Heart right ventricle (tissue), 16 donors: ENCODE data around the gene EGLN1. TPM values are rescaled to one million over a fixed set of nuclear protein-coding genes. Genes with fewer than 3 reads are reported as not detected.

Source experiments
- ATAC-seq, 8 donors: fragments of 200-7000 bp; cut with Tn5 transposase; one replicate each; pipeline ENCODE4 v1.9.1; 2020; ENCODE audit warnings: mild to moderate bottlenecking in 8 of 8, moderate library complexity in 8 of 8, moderate number of reproducible peaks in 1 of 8
- DNase-seq, 2 donors: peaks; one replicate each; pipeline ENCODE4 v3.0.0-alpha.2; 2020
- H3K27ac ChIP-seq, 10 donors: fragments of 200-600 bp; sonication (generic) in 2 of 10; one replicate each; pipeline versions ENCODE4 v1.5.0 to v1.8.0; 2020 to 2022; ENCODE audit warnings: mild to moderate bottlenecking in 3 of 10
- H3K27me3 ChIP-seq, 7 donors: fragments of 200-600 bp; one replicate each; pipeline ENCODE4 v1.8.0; 2021 to 2022; ENCODE audit warnings: mild to moderate bottlenecking in 2 of 7
- H3K36me3 ChIP-seq, 9 donors: fragments of 200-600 bp; sonication (generic) in 1 of 9; one replicate each; pipeline versions ENCODE4 v1.5.0 to v1.8.0; 2020 to 2022; ENCODE audit warnings: mild to moderate bottlenecking in 2 of 9
- H3K4me1 ChIP-seq, 9 donors: fragments of 200-600 bp; sonication (generic) in 1 of 9; one replicate each; pipeline versions ENCODE4 v1.5.0 to v1.8.0; 2020 to 2022; ENCODE audit warnings: mild to moderate bottlenecking in 4 of 9
- H3K4me3 ChIP-seq, 10 donors: fragments of 200-600 bp; sonication (generic) in 2 of 10; one replicate each; pipeline versions ENCODE4 v1.5.0 to v1.8.0; 2020 to 2022; ENCODE audit warnings: mild to moderate bottlenecking in 7 of 10, moderate library complexity in 2 of 10
- H3K9me3 ChIP-seq, 11 donors: fragments of 200-600 bp in 10 of 11; sonication (generic) in 2 of 11; one replicate each; pipeline versions ENCODE4 v1.5.0 to v1.8.0; 2013 to 2022; ENCODE audit warnings: mild to moderate bottlenecking in 2 of 11, control low read depth in 1 of 11, moderate library complexity in 1 of 11
- whole genome bisulfite sequencing, 2 donors: extraction: QIAGEN DNeasy Blood & Tissue Kit; methylation state at CpG; one replicate each; pipeline ENCODE4 v1.1.7; 2013; ENCODE audit warnings: inconsistent platforms in 1 of 2; 5-methylcytosine and 5-hydroxymethylcytosine counted together
- intact Hi-C, 10 donors: fragments of 100-400 bp; cut with DNase I; formaldehyde crosslinking; loops; one replicate each; pipeline versions ENCODE4 v1.11.1 to v1.14.2; 2022
- polyA plus RNA-seq, 2 donors: library from polyadenylated mRNA; stranded (reverse); fragments of 200-250 nt; gene quantifications; one replicate each; pipeline ENCODE4 v1.2.3, GENCODE V29; 2013
- total RNA-seq, 10 donors: library from RNA; stranded (reverse); fragmentation: NEBNext Ultra II Directional in 3 of 10; extraction: Animal tissue kit (Norgen Biotek cat#: 25700) in 3 of 10; gene quantifications; one replicate each; pipeline versions ENCODE4 v1.2.1 to v1.2.4, GENCODE V29; 2021 to 2023
- TF ChIP-seq, protein P1 (sequence below), 9 donors: fragments of 200-600 bp; sonication (generic) in 2 of 9; IDR thresholded peaks; one replicate each; pipeline versions ENCODE4 v1.5.0 to v1.8.0; 2021 to 2022; ENCODE audit warnings: antibody characterized with exemption in 9 of 9, mild to moderate bottlenecking in 5 of 9, moderate library complexity in 1 of 9
- donor health status: Arrhythmogenic right ventricular cardiomyopathy.
- donor health status: ischemic (EF 13 %, LVEDD 7.1; RV severe dilation, severe dysfunction).
- donor health status: healthy with polysubstance abuse.
- donor health status: DM: no; HTN: yes; CAD: no.
- donor health status: DM: no; HTN: no; CAD: no.
- donor health status: ischemic (EF 25% LVEDD 6.9; RV normal size, moderate dysfunction).
- donor health status: ischemic (EF 25% LVEDD 5.7; RV mildly dilated, moderate dysfunction).
- donor health status: healthy.
- donor health status: DM: yes; HTN: yes; CAD: no.
- donor health status: Ischemic cardiomyopathy.
- donor health status: ischemic (EF 35%, LVEDD 5.7; RV mildly dilated, moderate dysfunction).
- donor health status: nonischemic (EF 11% LVEDD 7.7; RV severe dilation, severe dysfunction).
- donor health status: DM: yes; HTN: yes; CAD: no.
- donor health status: PGD.
- donor health status: ischemic (EF 29% LVEDD 5.4; RV normal size, mild dysfunction).
- donor health status: nonischemic (EF 23%, LVEDD 6.1; RV moderate dilation, normal function).

Gene EGLN1
- total and polyA plus RNA-seq, 12 donors: 13.0 to 104 (median 65.8) TPM

DNA sequence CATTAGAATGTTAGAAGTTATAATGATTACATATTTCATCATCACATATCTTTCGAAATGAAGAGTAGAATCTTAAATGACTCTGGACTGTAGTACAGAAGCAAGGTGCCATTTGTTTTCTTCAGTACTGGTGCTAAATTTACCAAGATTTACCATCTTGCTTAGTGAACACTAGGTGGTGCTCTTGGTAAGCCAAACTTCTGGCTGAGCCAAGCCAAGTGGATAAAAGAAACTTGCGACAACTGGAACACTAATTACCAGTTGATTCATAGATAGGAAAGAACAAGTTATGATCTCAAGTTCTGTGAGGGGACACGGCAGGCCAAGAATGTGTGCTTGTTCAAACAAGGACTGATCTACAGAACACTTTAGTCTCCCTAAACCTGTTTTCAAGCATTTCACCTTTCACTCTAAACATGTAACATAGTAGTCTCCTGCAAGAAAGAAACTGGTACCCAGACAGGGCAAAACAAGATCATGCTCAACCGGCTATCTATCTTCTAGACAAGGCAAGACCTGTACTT, 64.2 kb downstream of the EGLN1 start:
- ATAC-seq: peak; percentile 60 to 82 (median 79)
- TF ChIP-seq, protein P1, sequence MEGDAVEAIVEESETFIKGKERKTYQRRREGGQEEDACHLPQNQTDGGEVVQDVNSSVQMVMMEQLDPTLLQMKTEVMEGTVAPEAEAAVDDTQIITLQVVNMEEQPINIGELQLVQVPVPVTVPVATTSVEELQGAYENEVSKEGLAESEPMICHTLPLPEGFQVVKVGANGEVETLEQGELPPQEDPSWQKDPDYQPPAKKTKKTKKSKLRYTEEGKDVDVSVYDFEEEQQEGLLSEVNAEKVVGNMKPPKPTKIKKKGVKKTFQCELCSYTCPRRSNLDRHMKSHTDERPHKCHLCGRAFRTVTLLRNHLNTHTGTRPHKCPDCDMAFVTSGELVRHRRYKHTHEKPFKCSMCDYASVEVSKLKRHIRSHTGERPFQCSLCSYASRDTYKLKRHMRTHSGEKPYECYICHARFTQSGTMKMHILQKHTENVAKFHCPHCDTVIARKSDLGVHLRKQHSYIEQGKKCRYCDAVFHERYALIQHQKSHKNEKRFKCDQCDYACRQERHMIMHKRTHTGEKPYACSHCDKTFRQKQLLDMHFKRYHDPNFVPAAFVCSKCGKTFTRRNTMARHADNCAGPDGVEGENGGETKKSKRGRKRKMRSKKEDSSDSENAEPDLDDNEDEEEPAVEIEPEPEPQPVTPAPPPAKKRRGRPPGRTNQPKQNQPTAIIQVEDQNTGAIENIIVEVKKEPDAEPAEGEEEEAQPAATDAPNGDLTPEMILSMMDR (IDR thresholded peaks at IDR 0.05): peak; percentile 62 to 89 (median 82)
- peaks cover 0 to 28% (median 20%) of the 10 kb centered on the region in 9 donors for H3K4me1 ChIP-seq
- H3K36me3 ChIP-seq: peaks cover 0 to 50% (median 4%) of the 10 kb centered on the region in 9 donors
- WGBS, 2 donors: 7 to 8% methylated on average over 4 of the region's 4 CpGs
- H3K27ac ChIP-seq: peak overlapping the region in 5 of 10 donors; percentile 1 to 61 (median 20)
- H3K4me3 ChIP-seq: no peak overlapping the region
- no peaks in the 10 kb centered on the region for H3K9me3 ChIP-seq
- H3K27me3 ChIP-seq: no peaks in the 10 kb centered on the region
- peak in 1 of 2 donors; percentile 35 for DNase-seq
- intact Hi-C loops: loop anchor here (1.0 to 10.0 kb wide), 9 partner anchors 64 to 247 kb away; partner anchors contain the start of genes TSNAX (in 3 of the 10) and EGLN1 (in 2 of the 10)

DNA sequence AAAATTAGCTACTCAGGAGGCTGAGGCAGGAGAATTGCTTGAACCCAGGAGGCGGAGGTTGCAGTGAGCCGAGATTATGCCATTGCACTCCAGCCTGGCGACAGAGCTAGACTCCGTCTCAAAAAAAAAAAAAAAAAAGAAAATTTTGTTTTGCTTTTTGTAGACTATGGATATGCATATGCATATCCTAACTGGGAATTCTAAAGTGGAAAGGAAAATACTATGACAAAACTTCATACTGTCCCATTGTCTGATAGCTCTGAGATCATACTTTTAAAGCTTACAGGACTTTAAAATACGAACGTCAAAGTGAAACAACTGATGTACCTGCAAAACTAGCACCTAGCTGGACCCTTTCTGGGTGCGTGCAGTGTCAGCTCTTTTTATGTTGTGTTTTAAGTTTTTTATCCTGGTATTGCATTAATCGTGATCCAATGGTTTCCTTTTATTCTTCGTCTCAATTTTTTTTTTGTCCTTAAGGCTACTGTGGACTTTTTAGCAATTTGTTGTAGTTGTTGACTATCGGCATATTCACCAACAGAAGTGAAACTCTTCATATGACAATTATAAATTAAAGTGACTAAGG, 64.8 kb downstream of the EGLN1 start:
- intact Hi-C loops: loop anchor here (1.0 to 10.0 kb wide), 8 partner anchors 65 to 248 kb away; partner anchors contain the start of genes TSNAX (in 3 of the 10) and EGLN1 (in 2 of the 10)
- no peak overlapping the region for H3K4me3 ChIP-seq
- TF ChIP-seq, protein P1 (IDR thresholded peaks at IDR 0.05): no peak
- WGBS, 2 donors: 73 to 79% methylated on average over 10 of the region's 10 CpGs
- H3K36me3 ChIP-seq: peaks cover 0 to 50% (median 5%) of the 10 kb centered on the region in 9 donors
- peaks cover 0 to 25% (median 15%) of the 10 kb centered on the region in 9 donors for H3K4me1 ChIP-seq
- DNase-seq: no peak
- no peak for ATAC-seq
- peak overlapping the region in 2 of 10 donors; percentile 19 to 61 for H3K27ac ChIP-seq
- H3K27me3 ChIP-seq: no peaks in the 10 kb centered on the region
- no peaks in the 10 kb centered on the region for H3K9me3 ChIP-seq

DNA sequence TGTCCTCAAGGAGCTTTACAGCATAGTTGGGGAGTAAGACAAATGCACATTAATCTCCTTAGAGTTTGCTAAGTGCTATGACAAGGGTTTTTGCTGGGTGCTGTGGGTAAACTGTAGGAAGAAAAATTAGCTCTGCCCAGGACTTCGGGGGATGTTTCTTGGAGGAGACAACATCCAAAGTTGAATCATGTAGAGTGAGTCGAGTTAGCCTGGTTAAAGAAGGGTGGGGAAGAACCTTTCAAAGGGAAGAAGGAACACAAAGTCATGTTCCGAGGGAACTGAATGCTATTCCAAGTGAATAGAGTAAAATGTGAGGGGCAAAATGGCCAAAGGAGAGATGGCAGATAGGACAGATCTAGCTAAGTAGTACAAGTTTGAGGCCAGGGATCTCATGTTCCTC, 66.9 kb downstream of the EGLN1 start:
- TF ChIP-seq, protein P1 (IDR thresholded peaks at IDR 0.05): no peak
- intact Hi-C loops: loop anchor here in 8 of 10 donors (5.0 to 10.0 kb wide), 5 partner anchors 67 to 250 kb away; partner anchors contain the start of genes TSNAX (in 3 of the 8) and EGLN1 (in 2 of the 8)
- no peak overlapping the region for H3K27ac ChIP-seq
- no peak overlapping the region for H3K4me3 ChIP-seq
- DNase-seq: no peak
- no peaks in the 10 kb centered on the region for H3K9me3 ChIP-seq
- no peaks in the 10 kb centered on the region for H3K27me3 ChIP-seq
- peaks cover 0 to 52% (median 16%) of the 10 kb centered on the region in 9 donors for H3K36me3 ChIP-seq
- 82 to 84% methylated on average over 3 of the region's 3 CpGs for WGBS, 2 donors
- peaks cover 0 to 31% (median 19%) of the 10 kb centered on the region in 9 donors for H3K4me1 ChIP-seq
- no peak for ATAC-seq

DNA sequence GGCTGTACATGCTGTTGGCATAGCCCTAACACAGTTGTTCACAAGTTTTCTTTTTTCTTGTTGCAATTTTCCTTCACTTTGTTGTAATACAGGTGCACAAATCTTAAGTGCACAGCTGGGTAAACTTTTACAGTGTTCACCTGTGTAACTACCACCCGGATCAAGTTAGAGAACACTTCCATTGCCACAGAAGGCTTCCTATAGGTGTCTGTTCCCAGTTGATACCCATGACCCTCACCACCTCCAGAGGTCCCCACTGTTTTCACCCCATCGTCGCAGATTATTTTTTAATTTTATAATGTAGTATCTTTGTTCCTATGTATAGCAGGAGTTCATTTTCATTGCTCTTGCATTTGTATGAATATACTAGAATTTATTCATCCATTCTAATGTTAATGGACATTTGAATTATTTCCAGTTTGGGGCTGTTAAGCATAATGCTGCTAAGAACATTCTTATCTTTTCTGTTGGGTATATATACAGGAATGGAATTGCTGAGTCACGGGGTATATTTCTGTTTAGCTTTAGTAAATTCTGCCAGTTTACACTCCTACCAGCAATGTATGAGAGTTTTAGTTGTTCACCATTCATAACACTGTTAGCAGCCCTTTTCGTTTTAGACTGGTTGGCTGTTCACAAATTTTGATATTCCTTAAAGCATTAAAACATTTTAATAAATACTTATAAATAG, 67.6 kb downstream of the EGLN1 start:
- Histone ChIP-seq H3K27me3 (no peaks in the 10 kb centered on the region), H3K4me1 (peaks cover 0 to 35% (median 19%) of the 10 kb centered on the region in 9 donors), H3K36me3 (peaks cover 0 to 52% (median 19%) of the 10 kb centered on the region in 9 donors), H3K27ac (no peak overlapping the region), H3K9me3 (no peaks in the 10 kb centered on the region), H3K4me3 (no peak overlapping the region)
- no peak for ATAC-seq
- no peak for DNase-seq
- TF ChIP-seq, protein P1 (IDR thresholded peaks at IDR 0.05): no peak
- WGBS, 2 donors: 85 to 86% methylated on average over 5 of the region's 5 CpGs
- intact Hi-C loops: loop anchor here in 8 of 10 donors (5.0 to 10.0 kb wide), 5 partner anchors 68 to 250 kb away; partner anchors contain the start of genes TSNAX (in 3 of the 8) and EGLN1 (in 2 of the 8)
